ENCODE measurements around the gene UTP14C. TPM values are rescaled to one million over a fixed set of nuclear protein-coding genes. Genes with fewer than 3 reads are reported as not detected.

UTP14C gene
- 6.1 and 7.1 TPM in 2 replicates for total RNA-seq

GRCh38 chr13:52024481-52024880 is at the start of gene UTP14C:
TSS of gene UTP14C (plus strand) at chr13:52024691. CDS start at chr13:52028805, 4,114 bp downstream.

DNA sequence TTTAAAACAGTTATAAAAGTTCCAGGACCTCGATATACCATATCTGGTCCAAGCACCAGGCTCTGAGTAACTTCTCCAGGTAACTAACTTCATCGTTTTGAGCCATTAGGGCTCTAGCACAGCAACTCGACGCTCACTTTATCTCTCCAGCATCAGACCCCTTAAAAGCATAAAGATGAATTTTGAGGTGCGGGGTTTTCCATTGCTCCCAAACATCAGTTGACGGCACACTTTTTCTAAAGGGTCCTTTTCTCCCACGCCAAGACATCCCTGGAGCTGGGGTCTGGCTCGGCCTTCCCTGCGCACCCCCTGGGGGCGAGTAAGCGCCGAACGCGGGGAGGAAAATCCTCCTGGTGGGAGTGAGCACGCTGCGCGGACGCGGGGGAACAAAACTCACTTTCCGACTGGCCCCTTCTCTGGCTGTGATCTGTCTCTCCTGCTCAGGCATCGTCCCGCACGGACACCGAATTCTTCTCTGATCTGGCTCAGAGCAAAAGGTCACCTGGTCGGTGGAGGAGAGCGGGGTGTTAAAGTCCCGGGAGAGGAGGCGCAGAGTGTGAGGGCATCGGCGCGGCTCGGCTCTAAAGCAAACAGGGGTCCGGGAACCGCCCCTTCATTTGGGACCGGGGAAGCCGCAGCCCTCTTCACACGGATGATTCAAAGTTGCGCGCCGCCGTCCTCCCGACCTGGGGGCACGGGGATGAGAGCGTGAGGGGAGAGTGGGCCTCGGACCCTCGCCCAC is 13.4 kb upstream of the UTP14C start, which contains the start of gene ATP7B:
ATP7B (minus strand) TSS at position 561 of the 742 bp plus-strand sequence; CDS start at position 448, 113 bp downstream.

DNA sequence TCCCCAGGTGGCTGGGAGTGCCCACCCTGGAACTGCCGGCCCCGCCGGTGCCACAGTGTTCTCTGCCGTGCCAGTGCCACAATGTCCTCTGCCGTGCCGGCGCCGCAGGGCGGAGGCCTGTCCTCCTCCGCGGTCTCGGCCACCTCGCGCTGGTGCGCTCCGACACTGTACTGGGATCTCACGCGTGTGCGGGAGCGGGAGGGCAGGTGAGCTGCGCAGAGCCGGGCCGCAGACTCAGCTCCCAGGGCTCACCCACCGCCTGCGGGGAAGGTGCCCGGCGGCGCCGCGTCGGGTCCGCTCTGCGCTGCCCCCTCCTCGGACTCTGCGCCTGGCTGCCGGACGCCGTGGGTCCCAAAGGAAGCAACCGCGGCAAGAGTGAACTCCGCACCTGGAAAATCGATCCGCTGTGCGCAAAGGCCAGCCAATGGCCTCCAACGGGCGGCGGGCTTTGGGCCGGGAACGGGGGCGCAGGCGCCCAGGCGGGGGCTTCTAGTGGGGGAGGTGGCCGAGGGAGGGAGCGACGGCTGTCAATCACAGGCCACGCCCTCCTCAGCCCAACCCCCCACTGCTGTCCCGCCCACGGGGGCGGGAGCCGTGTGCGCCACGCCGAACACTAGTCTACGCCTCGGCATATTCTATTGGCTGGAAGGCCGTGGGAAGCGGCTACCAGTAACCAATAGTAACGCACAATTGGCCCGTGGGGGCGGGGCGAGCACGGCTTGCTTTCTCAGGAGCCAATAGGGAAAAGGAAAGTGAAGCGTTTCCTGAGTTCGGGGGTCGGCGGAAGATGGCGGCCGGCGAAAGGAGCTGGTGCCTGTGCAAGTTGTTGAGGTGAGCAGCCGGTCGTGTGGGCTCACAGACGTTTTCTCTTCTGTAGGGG is 12.6 kb upstream of the UTP14C start, which contains the start of gene ALG11:
ALG11 (plus strand) TSS at position 767 of the 880 bp plus-strand sequence; CDS start at position 788, 21 bp downstream.

Other genes starting within 250 kb of the UTP14C start
- 2.3 and 4.6 TPM in 2 replicates for gene DHRS12, start 220.5 kb upstream of the UTP14C start, total RNA-seq
- not detected in 2 replicates for gene TMEM272, start 179.5 kb upstream of the UTP14C start, total RNA-seq
- gene CCDC70, start 162.7 kb upstream of the UTP14C start, total RNA-seq = not detected in 2 replicates
- 4.5 and 5.3 TPM in 2 replicates for gene ATP7B, start 13.2 kb upstream of the UTP14C start, total RNA-seq
- 5.4 and 10.1 TPM in 2 replicates for gene ALG11, start 12.3 kb upstream of the UTP14C start, total RNA-seq
- gene NEK5, start 104.4 kb downstream of the UTP14C start, total RNA-seq = 0.07 and 0.14 TPM in 2 replicates
- gene NEK3, start 134.9 kb downstream of the UTP14C start, total RNA-seq = 8.4 and 9.4 TPM in 2 replicates

Data from airway epithelial cell (primary cell).